HFF-Myc (cell line): ENCODE results near the gene NSMF.

Experiments used
- DNase-seq: peaks from one replicate; pipeline ENCODE4 v3.0.0-alpha.2; 2011; ENCODE audit warnings: low read depth; ENCODE audit errors: extremely low read depth
- H3K4me3 ChIP-seq: replicated peaks from 2 replicates; pipeline ENCODE4 v1.5.1; 2011; ENCODE audit warnings: low read depth, mild to moderate bottlenecking, control low read depth, low read length
- CTCF ChIP-seq: IDR thresholded peaks from 2 replicates; pipeline ENCODE4 v1.5.1; 2012; ENCODE audit warnings: mild to moderate bottlenecking, low read depth, low read length, control low read depth; ENCODE audit errors: missing control alignments

The NSMF gene

GRCh38 chr9:137398561-137399468, 60.3 kb downstream of the NSMF start:
- no peak overlapping the region for H3K4me3 ChIP-seq
- no peak for TF ChIP-seq CTCF

GRCh38 chr9:137397675-137398423, 61.3 kb downstream of the NSMF start:
- DNase-seq, result no peak
- no peak for TF ChIP-seq CTCF
- no peak overlapping the region for H3K4me3 ChIP-seq

More at GRCh38 chr9:137398561-137399468, 60.3 kb downstream of the NSMF start:
- no peak for DNase-seq
